ENCODE results near the gene ARF1. TPM values are rescaled to one million over a fixed set of nuclear protein-coding genes. Genes with fewer than 3 reads are reported as not detected.

The ARF1 gene
- total RNA-seq, 2 experiments from 2014 or later: 163 to 322 TPM

GRCh38 chr1:228081578-228082213, 812 bp upstream of the ARF1 start:
- peak overlapping the region; percentile 84 for H3K4me3 ChIP-seq (ENCODE audit: low read depth, low read length, poor library complexity, severe bottlenecking)
- no peaks in the 10 kb centered on the region for H3K9me2 ChIP-seq (ENCODE audit: insufficient read depth, low read length)
- H3K4me1 ChIP-seq (ENCODE audit: insufficient read depth, low read length, poor library complexity, severe bottlenecking): peaks cover 23% of the 10 kb centered on the region
- BruUV-seq (replicated peaks): no TSS peak
- H3K4me2 ChIP-seq (ENCODE audit: low read length): peak overlapping the region; percentile 97
- H3K9me3 ChIP-seq (ENCODE audit: low read length): no peaks in the 10 kb centered on the region
- H3K79me2 ChIP-seq (ENCODE audit: insufficient read depth, low read depth, low read length): peaks cover 67% of the 10 kb centered on the region
- peak; percentile 37 for DNase-seq (ENCODE audit: low spot score)
- TF ChIP-seq CTCF (conservative IDR thresholded peaks at IDR 0.05; ENCODE audit: low read length) (no peak), EZH2phosphoT487 (IDR thresholded peaks at IDR 0.05; ENCODE audit: borderline replicate concordance, low read depth, low read length) (no peak)
- ChIA-PET POLR2A (interaction anchor here (0.6 to 2.1 kb wide), 6 partner anchors 9 to 27 kb away, joined by 3 to 5 read pairs (median 4); no protein-coding TSS in a partner anchor), CTCF (ENCODE audit: unreplicated experiment) (interaction anchor here (0.5 to 0.6 kb wide), 2 partner anchors 833 to 1029 kb away, joined by 3 to 5 read pairs; no protein-coding TSS in a partner anchor)
- peaks cover 36% of the 10 kb centered on the region for H4K20me1 ChIP-seq (ENCODE audit: insufficient read depth, low read length)
- intact Hi-C loops (cut with micrococcal nuclease; ENCODE audit: unreplicated experiment): loop anchor here (1.0 to 5.0 kb wide), 3 partner anchors 86 to 405 kb away; partner anchors contain the start of gene IBA57
- H2AFZ ChIP-seq (ENCODE audit: low read length): no peak overlapping the region; the same call in 1 of the 2 replicates
- H3K27ac ChIP-seq (ENCODE audit: low read depth, low read length, poor library complexity, severe bottlenecking): peak overlapping the region; percentile 57
- peaks cover 41% of the 10 kb centered on the region for H3K36me3 ChIP-seq (ENCODE audit: insufficient read depth, low read length)

GRCh38 chr1:228082918-228083870, 686 bp downstream of the ARF1 start:
- POLR2A ChIA-PET: interaction anchor here (0.8 to 2.1 kb wide), 3 partner anchors 22 to 375 kb away, joined by 3 to 5 read pairs (median 3); no protein-coding TSS in a partner anchor
- H3K27ac ChIP-seq (ENCODE audit: low read depth, low read length, poor library complexity, severe bottlenecking): peak overlapping the region; percentile 62
- peaks cover 51% of the 10 kb centered on the region for H4K20me1 ChIP-seq (ENCODE audit: insufficient read depth, low read length)
- no TSS peak for BruUV-seq (replicated peaks)
- no peaks in the 10 kb centered on the region for H3K9me2 ChIP-seq (ENCODE audit: insufficient read depth, low read length)
- H2AFZ ChIP-seq (ENCODE audit: low read length): no peak overlapping the region
- H3K4me3 ChIP-seq (ENCODE audit: low read depth, low read length, poor library complexity, severe bottlenecking): peak overlapping the region; percentile 84
- H3K4me2 ChIP-seq (ENCODE audit: low read length): peak overlapping the region; percentile 100
- H3K4me1 ChIP-seq (ENCODE audit: insufficient read depth, low read length, poor library complexity, severe bottlenecking): peaks cover 38% of the 10 kb centered on the region
- DNase-seq (ENCODE audit: low spot score): peak; percentile 56
- peaks cover 54% of the 10 kb centered on the region for H3K36me3 ChIP-seq (ENCODE audit: insufficient read depth, low read length)
- CTCF ChIA-PET (ENCODE audit: unreplicated experiment): no interaction called here
- H3K79me2 ChIP-seq (ENCODE audit: insufficient read depth, low read depth, low read length): peaks cover 82% of the 10 kb centered on the region
- no peak for TF ChIP-seq CTCF (conservative IDR thresholded peaks at IDR 0.05; ENCODE audit: low read length)
- no peak for TF ChIP-seq EZH2phosphoT487 (IDR thresholded peaks at IDR 0.05; ENCODE audit: borderline replicate concordance, low read depth, low read length)
- H3K9me3 ChIP-seq (ENCODE audit: low read length): no peaks in the 10 kb centered on the region
- intact Hi-C loops (cut with micrococcal nuclease; ENCODE audit: unreplicated experiment): loop anchor here (1.0 to 5.0 kb wide), 3 partner anchors 84 to 403 kb away; partner anchors contain the start of gene IBA57

Data from OCI-LY7 (cell line).